ENCODE data around the gene PANK1. TPM values are rescaled to one million over a fixed set of nuclear protein-coding genes. Genes with fewer than 3 reads are reported as not detected.

PANK1 gene
- total and polyA plus RNA-seq, 2 of the 4 experiments (the other 2 are of a cell fraction), result 3.0 to 8.8 TPM

DNA sequence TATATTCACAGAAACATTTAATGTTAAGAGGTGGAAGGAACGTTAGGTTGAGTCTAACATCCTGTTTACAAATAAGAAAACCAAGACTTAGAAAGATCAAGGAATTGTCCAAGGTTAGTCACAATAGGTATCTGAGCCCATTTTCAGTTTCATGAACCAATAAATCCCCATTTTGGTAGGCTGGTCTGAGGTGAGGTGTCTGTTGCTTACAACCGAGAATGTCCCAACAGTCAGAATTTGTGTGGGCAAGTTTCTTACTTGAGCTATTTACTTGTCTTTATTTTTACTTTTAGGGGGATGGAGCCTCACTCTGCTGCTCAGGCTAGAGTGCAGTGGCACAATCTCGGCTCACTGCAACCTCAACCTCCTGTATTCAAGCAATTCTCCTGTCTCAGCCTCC is 23.6 kb downstream of the PANK1 start:
- H4K8ac ChIP-seq (ENCODE audit: low read depth in 2 of 2, low read length in 2 of 2), result no peak overlapping the region
- no peak overlapping the region for H3K4me3 ChIP-seq (ENCODE audit: insufficient read depth, low read depth, low read length)
- H3K14ac ChIP-seq (replicated peaks; ENCODE audit: low read depth, low read length), result no peak overlapping the region
- H3K36me3 ChIP-seq (ENCODE audit: control insufficient read depth, insufficient read depth, low read length), result no peaks in the 10 kb centered on the region
- no peak overlapping the region for H3K27ac ChIP-seq (ENCODE audit: insufficient read depth, low read length)
- no peak overlapping the region for H2BK20ac ChIP-seq (ENCODE audit: low read depth, low read length)
- dilution Hi-C loops (cut with HindIII; ENCODE audit: low sequenced_read_pairs, unreplicated experiment), result no loop called here
- DNase-seq (no peak), ATAC-seq (ENCODE audit: low read depth) (no peak)
- intact Hi-C loops (cut with micrococcal nuclease), result no loop called here
- BruUV-seq (replicated peaks), result no TSS peak
- no peaks in the 10 kb centered on the region for H3K27me3 ChIP-seq (ENCODE audit: control insufficient read depth, insufficient read depth, low read length)
- no peak overlapping the region for H2AFZ ChIP-seq (replicated peaks; ENCODE audit: low read length, poor library complexity)
- no peak overlapping the region for H3K4me2 ChIP-seq (ENCODE audit: low read depth, low read length)
- no peak overlapping the region for H2AK5ac ChIP-seq (ENCODE audit: low read depth, low read length)
- H3K18ac ChIP-seq (ENCODE audit: low read depth, low read length), result no peak overlapping the region
- H4K5ac ChIP-seq (ENCODE audit: low read depth, low read length), result no peak overlapping the region
- no peak overlapping the region for H2BK15ac ChIP-seq (ENCODE audit: low read depth, low read length)
- TF ChIP-seq CEBPB (IDR thresholded peaks at IDR 0.05; ENCODE audit: low read depth, low read length) (no peak), NFE2L2 (IDR thresholded peaks at IDR 0.05; ENCODE audit: low read depth, low read length) (no peak), RFX5 (IDR thresholded peaks at IDR 0.05; ENCODE audit: low read depth, low read length) (no peak), CHD1 (IDR thresholded peaks at IDR 0.05; ENCODE audit: low read depth, low read length) (no peak), FOS (IDR thresholded peaks at IDR 0.05; ENCODE audit: low read depth, low read length) (no peak), POLR2A (IDR thresholded peaks at IDR 0.05; ENCODE audit: low read depth, low read length) (no peak), MXI1 (IDR thresholded peaks at IDR 0.05; ENCODE audit: borderline replicate concordance, low read depth, low read length) (no peak), SMC3 (IDR thresholded peaks at IDR 0.05; ENCODE audit: low read depth, low read length) (no peak)
- TF ChIP-seq, protein P1, sequence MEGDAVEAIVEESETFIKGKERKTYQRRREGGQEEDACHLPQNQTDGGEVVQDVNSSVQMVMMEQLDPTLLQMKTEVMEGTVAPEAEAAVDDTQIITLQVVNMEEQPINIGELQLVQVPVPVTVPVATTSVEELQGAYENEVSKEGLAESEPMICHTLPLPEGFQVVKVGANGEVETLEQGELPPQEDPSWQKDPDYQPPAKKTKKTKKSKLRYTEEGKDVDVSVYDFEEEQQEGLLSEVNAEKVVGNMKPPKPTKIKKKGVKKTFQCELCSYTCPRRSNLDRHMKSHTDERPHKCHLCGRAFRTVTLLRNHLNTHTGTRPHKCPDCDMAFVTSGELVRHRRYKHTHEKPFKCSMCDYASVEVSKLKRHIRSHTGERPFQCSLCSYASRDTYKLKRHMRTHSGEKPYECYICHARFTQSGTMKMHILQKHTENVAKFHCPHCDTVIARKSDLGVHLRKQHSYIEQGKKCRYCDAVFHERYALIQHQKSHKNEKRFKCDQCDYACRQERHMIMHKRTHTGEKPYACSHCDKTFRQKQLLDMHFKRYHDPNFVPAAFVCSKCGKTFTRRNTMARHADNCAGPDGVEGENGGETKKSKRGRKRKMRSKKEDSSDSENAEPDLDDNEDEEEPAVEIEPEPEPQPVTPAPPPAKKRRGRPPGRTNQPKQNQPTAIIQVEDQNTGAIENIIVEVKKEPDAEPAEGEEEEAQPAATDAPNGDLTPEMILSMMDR (conservative IDR thresholded peaks at IDR 0.05; ENCODE audit: low read depth, low read length), result no peak
- TF ChIP-seq, protein P2, sequence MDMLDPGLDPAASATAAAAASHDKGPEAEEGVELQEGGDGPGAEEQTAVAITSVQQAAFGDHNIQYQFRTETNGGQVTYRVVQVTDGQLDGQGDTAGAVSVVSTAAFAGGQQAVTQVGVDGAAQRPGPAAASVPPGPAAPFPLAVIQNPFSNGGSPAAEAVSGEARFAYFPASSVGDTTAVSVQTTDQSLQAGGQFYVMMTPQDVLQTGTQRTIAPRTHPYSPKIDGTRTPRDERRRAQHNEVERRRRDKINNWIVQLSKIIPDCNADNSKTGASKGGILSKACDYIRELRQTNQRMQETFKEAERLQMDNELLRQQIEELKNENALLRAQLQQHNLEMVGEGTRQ (IDR thresholded peaks at IDR 0.05; ENCODE audit: low read depth, low read length), result no peak
- TF ChIP-seq, protein P3, sequence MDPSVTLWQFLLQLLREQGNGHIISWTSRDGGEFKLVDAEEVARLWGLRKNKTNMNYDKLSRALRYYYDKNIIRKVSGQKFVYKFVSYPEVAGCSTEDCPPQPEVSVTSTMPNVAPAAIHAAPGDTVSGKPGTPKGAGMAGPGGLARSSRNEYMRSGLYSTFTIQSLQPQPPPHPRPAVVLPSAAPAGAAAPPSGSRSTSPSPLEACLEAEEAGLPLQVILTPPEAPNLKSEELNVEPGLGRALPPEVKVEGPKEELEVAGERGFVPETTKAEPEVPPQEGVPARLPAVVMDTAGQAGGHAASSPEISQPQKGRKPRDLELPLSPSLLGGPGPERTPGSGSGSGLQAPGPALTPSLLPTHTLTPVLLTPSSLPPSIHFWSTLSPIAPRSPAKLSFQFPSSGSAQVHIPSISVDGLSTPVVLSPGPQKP (IDR thresholded peaks at IDR 0.05; ENCODE audit: borderline replicate concordance, low read depth, low read length), result no peak
- no peak overlapping the region for H2AK9ac ChIP-seq (replicated peaks; ENCODE audit: low read depth, low read length, poor library complexity)
- H4K91ac ChIP-seq (ENCODE audit: insufficient read depth, low read depth, low read length), result no peak overlapping the region
- H4K20me1 ChIP-seq (ENCODE audit: insufficient read depth, low read length), result no peaks in the 10 kb centered on the region
- in situ Hi-C loops (cut with MboI; ENCODE audit: low sequenced_read_pairs), result no loop called here
- no peak overlapping the region for H3K9ac ChIP-seq (ENCODE audit: low read depth, low read length)
- H3K56ac ChIP-seq (ENCODE audit: extremely low read depth, insufficient read depth, low read length), result no peak overlapping the region
- H2BK5ac ChIP-seq (ENCODE audit: low read depth, low read length, poor library complexity, severe bottlenecking), result no peak overlapping the region
- peaks cover 5% of the 10 kb centered on the region for H3K4me1 ChIP-seq (ENCODE audit: control insufficient read depth, insufficient read depth, low read length)
- peaks cover 6 to 27% of the 10 kb centered on the region in 2 experiments; a peak in 3 of 4 replicates for H3K79me1 ChIP-seq (ENCODE audit: low read depth in 1 of 2, low read length in 2 of 2)
- no peak overlapping the region for H3K4ac ChIP-seq (ENCODE audit: low read depth, low read length)
- no peak overlapping the region for H2BK120ac ChIP-seq (ENCODE audit: low read depth, low read length)
- CTCF ChIA-PET, result no interaction called here
- POLR2A ChIA-PET (ENCODE audit: unreplicated experiment), result no interaction called here
- no CpG with 5 or more reads among the region's 3 CpGs for WGBS, 2 experiments (ENCODE audit: extremely low coverage in 2 of 2, insufficient read length in 1 of 2)
- peaks cover 8% of the 10 kb centered on the region for H3K9me3 ChIP-seq (ENCODE audit: control insufficient read depth, insufficient read depth, low read length)
- peaks cover 7% of the 10 kb centered on the region; the same call in 1 of the 2 replicates for H3K9me1 ChIP-seq (ENCODE audit: insufficient read depth, low read length)
- no peak overlapping the region for H3K23ac ChIP-seq (ENCODE audit: low read depth, low read length)

Data from IMR-90 (cell line).